Effector memory CD8-positive, alpha-beta T cell (primary cell): ENCODE data around the gene PDGFRB.

ENCODE experiments used
- ATAC-seq: fragments of 150-1000 bp; cut with Tn5 transposase; replicated peaks from 2 replicates; pipeline ENCODE4 v1.10.0; 2021; ENCODE audit warnings: mild to moderate bottlenecking, moderate library complexity
- DNase-seq, 3 experiments: peaks; one replicate each; pipeline ENCODE4 v3.0.0; 2021
- H3K27ac Mint-ChIP-seq, 2 donors: one replicate each; pipeline ENCODE4 v1.8.0; 2022; ENCODE audit warnings: mild to moderate bottlenecking in 2 of 2, mixed read lengths in 2 of 2, moderate library complexity in 2 of 2
- H3K27me3 Mint-ChIP-seq, 2 donors: one replicate each; pipeline ENCODE4 v1.8.0; 2022; ENCODE audit warnings: mixed read lengths in 2 of 2
- H3K36me3 Mint-ChIP-seq: one replicate; pipeline ENCODE4 v1.8.0; 2022; ENCODE audit warnings: mild to moderate bottlenecking, moderate library complexity, mixed read lengths; ENCODE audit not compliant: insufficient read depth
- H3K4me1 Mint-ChIP-seq, 2 donors: one replicate each; pipeline ENCODE4 v1.8.0; 2022; ENCODE audit warnings: low read depth in 2 of 2, mixed read lengths in 2 of 2
- H3K4me3 Mint-ChIP-seq, 2 donors: one replicate each; pipeline ENCODE4 v1.8.0; 2022; ENCODE audit warnings: mild to moderate bottlenecking in 2 of 2, mixed read lengths in 2 of 2, moderate library complexity in 2 of 2
- H3K9me3 Mint-ChIP-seq, 2 donors: one replicate each; pipeline ENCODE4 v1.8.0; 2022; ENCODE audit warnings: mixed read lengths in 2 of 2

PDGFRB gene

DNA sequence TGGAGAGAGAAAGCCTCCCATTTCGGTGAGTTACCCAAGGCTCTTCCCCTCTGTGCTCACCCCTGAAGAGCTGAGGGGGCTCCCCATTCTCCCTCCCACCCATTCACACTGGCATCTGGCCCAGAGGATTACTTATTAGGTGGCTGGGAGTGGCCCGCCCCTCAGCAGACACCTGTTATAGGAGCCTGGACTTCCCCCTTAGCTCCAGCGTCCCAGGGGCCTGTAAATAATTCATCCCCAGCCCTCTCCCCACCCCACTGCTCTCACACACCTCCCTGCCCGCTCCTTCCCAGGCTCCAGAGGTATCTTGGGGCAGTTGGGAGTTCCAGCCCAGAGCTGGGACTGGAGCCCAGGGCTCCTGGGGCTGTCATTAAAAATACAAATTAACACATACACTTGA is 22.6 kb upstream of the PDGFRB start:
- Mint-ChIP-seq H3K9me3 (no peaks in the 10 kb centered on the region), H3K36me3 (no peaks in the 10 kb centered on the region), H3K27ac (no peak overlapping the region), H3K4me1 (no peaks in the 10 kb centered on the region), H3K27me3 (peaks cover 31 to 73% of the 10 kb centered on the region in 2 donors), H3K4me3 (no peak overlapping the region)
- DNase-seq (no peak), ATAC-seq (no peak)

- ATAC-seq (no peak), DNase-seq (no peak)
- H3K4me1 Mint-ChIP-seq, result no peaks in the 10 kb centered on the region
- H3K4me3 Mint-ChIP-seq, result no peak overlapping the region
- peaks cover 34 to 73% of the 10 kb centered on the region in 2 donors for H3K27me3 Mint-ChIP-seq
- H3K27ac Mint-ChIP-seq, result no peak overlapping the region
- no peaks in the 10 kb centered on the region for H3K36me3 Mint-ChIP-seq
- H3K9me3 Mint-ChIP-seq, result no peaks in the 10 kb centered on the region
Measured at GRCh38 chr5:150177721-150178120, 22.1 kb upstream of the PDGFRB start.

DNA sequence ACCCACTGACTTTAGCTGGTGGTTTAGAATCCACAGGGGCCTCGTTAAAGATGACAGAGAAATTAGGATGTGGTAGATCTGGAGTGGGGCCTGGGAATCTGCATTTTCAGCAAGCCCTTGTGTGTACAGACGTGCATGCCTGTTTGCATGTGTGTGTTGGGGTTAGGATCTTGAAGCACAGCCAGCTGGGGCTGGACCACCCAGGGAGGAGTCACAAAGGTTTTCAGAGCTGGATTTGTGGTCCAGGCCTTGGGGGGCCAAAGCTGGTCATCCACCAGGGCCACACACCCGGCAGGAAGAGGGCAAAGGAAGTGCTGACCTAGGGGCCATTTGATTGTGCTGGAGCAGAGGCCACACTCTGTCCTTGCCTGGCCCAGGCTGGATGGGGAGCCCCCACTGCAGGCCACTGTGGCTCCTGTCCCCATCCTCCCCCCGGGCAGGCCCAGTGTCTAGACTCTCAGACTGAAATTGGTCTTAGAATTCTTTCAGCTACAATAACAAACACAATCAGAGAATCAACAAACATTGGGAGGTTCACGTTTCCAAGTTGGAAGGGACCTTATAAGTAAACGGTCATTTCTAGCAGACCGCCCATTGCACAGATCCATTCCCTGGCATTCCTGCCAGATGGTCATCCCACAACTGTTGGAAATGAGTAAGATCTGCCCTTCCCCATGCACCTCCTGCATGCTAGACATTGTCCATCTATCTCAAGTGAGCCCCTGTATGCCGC is 21.3 kb upstream of the PDGFRB start:
- Mint-ChIP-seq H3K27ac (no peak overlapping the region), H3K4me3 (no peak overlapping the region), H3K27me3 (peaks cover 40 to 73% of the 10 kb centered on the region in 2 donors), H3K4me1 (no peaks in the 10 kb centered on the region), H3K9me3 (no peaks in the 10 kb centered on the region), H3K36me3 (no peaks in the 10 kb centered on the region)
- ATAC-seq, result no peak
- DNase-seq, result no peak

- peaks cover 43 to 78% of the 10 kb centered on the region in 2 donors for H3K27me3 Mint-ChIP-seq
- no peak overlapping the region for H3K4me3 Mint-ChIP-seq
- ATAC-seq (no peak), DNase-seq (no peak)
- H3K4me1 Mint-ChIP-seq, result no peaks in the 10 kb centered on the region
- no peaks in the 10 kb centered on the region for H3K36me3 Mint-ChIP-seq
- no peaks in the 10 kb centered on the region for H3K9me3 Mint-ChIP-seq
- no peak overlapping the region for H3K27ac Mint-ChIP-seq
Measured at GRCh38 chr5:150175536-150175935, 19.9 kb upstream of the PDGFRB start.

DNA sequence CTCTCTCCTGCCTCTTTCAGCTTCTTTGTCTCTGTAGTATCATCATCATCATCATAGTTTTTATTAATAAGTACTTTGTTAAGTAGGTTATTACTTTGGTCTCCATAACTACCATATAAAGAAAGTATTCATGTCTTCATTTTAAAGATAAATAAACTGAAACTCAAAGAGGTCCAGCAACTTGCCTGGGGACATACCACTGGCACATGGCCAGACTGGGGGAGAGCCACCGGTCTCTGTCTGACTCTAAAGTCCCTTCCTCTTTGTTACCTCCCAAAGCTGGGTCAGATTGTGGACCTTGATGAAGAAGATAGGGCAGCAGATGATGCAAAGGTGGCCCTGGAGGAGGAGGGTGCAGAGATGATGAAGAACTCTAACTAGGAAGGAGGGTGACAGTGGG is 19.4 kb upstream of the PDGFRB start:
- Mint-ChIP-seq H3K27me3 (peaks cover 47 to 82% of the 10 kb centered on the region in 2 donors), H3K9me3 (no peaks in the 10 kb centered on the region), H3K4me1 (no peaks in the 10 kb centered on the region), H3K36me3 (no peaks in the 10 kb centered on the region), H3K27ac (no peak overlapping the region), H3K4me3 (no peak overlapping the region)
- ATAC-seq (no peak), DNase-seq (no peak)

GRCh38 chr5:150174285-150174684 is 18.6 kb upstream of the PDGFRB start:
- no peak overlapping the region for H3K27ac Mint-ChIP-seq
- ATAC-seq (no peak), DNase-seq (no peak)
- H3K27me3 Mint-ChIP-seq, result peaks cover 54 to 82% of the 10 kb centered on the region in 2 donors
- H3K36me3 Mint-ChIP-seq, result no peaks in the 10 kb centered on the region
- no peak overlapping the region for H3K4me3 Mint-ChIP-seq
- H3K9me3 Mint-ChIP-seq, result no peaks in the 10 kb centered on the region
- no peaks in the 10 kb centered on the region for H3K4me1 Mint-ChIP-seq

GRCh38 chr5:150173161-150173560 is 17.5 kb upstream of the PDGFRB start:
- ATAC-seq, result no peak
- DNase-seq, result no peak
- Mint-ChIP-seq H3K4me3 (no peak overlapping the region), H3K36me3 (no peaks in the 10 kb centered on the region), H3K9me3 (no peaks in the 10 kb centered on the region), H3K4me1 (peaks cover 0 to 2% of the 10 kb centered on the region in 2 donors), H3K27ac (no peak overlapping the region), H3K27me3 (peaks cover 60 to 82% of the 10 kb centered on the region in 2 donors)

- no peak overlapping the region for H3K27ac Mint-ChIP-seq
- H3K4me3 Mint-ChIP-seq, result no peak overlapping the region
- H3K36me3 Mint-ChIP-seq, result no peaks in the 10 kb centered on the region
- DNase-seq (no peak), ATAC-seq (no peak)
- peaks cover 0 to 3% of the 10 kb centered on the region in 2 donors for H3K4me1 Mint-ChIP-seq
- peaks cover 65 to 88% of the 10 kb centered on the region in 2 donors for H3K27me3 Mint-ChIP-seq
- no peaks in the 10 kb centered on the region for H3K9me3 Mint-ChIP-seq
Measured at GRCh38 chr5:150172556-150172955, 16.9 kb upstream of the PDGFRB start.

DNA sequence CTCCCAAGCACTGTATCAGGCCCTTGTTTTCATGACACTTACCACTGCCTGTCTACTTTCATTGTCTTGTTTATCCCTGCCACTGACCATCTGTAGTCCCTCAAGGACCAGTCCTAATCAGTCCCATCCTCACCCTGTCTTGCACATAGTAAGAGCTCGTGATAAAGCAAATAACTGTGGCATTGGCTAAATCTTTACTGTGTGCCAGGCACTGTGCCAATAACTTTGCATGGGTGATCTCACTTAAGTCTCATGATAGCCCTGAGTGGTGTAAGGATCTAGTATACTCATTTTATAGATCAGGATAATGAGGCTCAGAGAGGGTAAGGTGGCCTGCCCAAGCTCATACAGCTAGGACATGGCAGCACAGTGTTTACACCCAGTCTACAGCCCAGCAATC is 16.5 kb upstream of the PDGFRB start:
- Mint-ChIP-seq H3K4me1 (peaks cover 0 to 5% of the 10 kb centered on the region in 2 donors), H3K4me3 (no peak overlapping the region), H3K27me3 (peaks cover 68 to 91% of the 10 kb centered on the region in 2 donors), H3K36me3 (no peaks in the 10 kb centered on the region), H3K9me3 (no peaks in the 10 kb centered on the region), H3K27ac (no peak overlapping the region)
- DNase-seq, result no peak
- ATAC-seq, result no peak

- Mint-ChIP-seq H3K4me3 (no peak overlapping the region), H3K27me3 (peaks cover 69 to 93% of the 10 kb centered on the region in 2 donors), H3K9me3 (no peaks in the 10 kb centered on the region), H3K4me1 (peaks cover 0 to 5% of the 10 kb centered on the region in 2 donors), H3K27ac (no peak overlapping the region), H3K36me3 (no peaks in the 10 kb centered on the region)
- ATAC-seq (no peak), DNase-seq (no peak)
Measured at GRCh38 chr5:150168864-150169263, 13.2 kb upstream of the PDGFRB start.

DNA sequence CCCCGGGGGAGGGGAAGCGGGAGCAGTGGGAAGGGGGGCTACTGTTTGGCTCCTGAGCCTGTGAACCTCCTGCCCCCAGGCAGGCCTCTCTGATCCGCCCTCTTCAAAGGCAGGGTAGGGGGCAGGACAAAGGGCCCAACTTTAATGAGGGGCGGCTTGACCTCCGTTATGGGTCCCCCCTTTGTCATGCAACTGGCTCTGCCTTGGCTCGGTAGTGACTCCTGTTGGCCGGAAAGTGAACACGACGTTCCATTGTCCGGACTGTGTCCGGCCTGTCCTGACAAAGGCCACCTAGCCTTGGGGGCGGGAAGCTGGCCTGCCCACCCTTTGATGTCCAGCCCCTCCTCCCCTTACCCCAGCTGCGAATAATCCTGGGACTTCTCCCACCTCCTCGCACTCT is 12.3 kb upstream of the PDGFRB start:
- Mint-ChIP-seq H3K9me3 (no peaks in the 10 kb centered on the region), H3K27ac (no peak overlapping the region), H3K27me3 (peaks cover 61 to 90% of the 10 kb centered on the region in 2 donors), H3K36me3 (no peaks in the 10 kb centered on the region), H3K4me3 (no peak overlapping the region), H3K4me1 (peaks cover 0 to 5% of the 10 kb centered on the region in 2 donors)
- DNase-seq, result no peak
- ATAC-seq, result no peak

DNA sequence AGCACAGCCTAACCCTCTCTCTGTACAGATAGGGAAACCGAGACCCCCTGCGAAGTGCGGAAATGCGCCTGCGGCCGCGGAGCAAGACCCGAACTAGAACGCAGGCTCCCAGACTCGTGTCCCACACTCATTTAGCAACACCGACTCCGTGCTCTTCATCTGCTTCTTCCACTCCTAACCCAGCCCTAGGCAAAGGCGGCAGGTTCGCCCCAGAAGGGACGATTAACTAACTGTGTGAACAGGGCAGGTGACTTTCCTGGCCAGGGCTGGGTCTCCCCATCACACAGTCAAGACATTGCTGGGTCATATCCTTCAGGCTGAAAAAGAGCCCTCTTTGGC is 11.8 kb upstream of the PDGFRB start:
- H3K36me3 Mint-ChIP-seq, result no peaks in the 10 kb centered on the region
- ATAC-seq (no peak), DNase-seq (no peak)
- no peaks in the 10 kb centered on the region for H3K9me3 Mint-ChIP-seq
- H3K27me3 Mint-ChIP-seq, result peaks cover 60 to 86% of the 10 kb centered on the region in 2 donors
- H3K4me3 Mint-ChIP-seq, result no peak overlapping the region
- H3K4me1 Mint-ChIP-seq, result peaks cover 0 to 5% of the 10 kb centered on the region in 2 donors
- H3K27ac Mint-ChIP-seq, result no peak overlapping the region

DNA sequence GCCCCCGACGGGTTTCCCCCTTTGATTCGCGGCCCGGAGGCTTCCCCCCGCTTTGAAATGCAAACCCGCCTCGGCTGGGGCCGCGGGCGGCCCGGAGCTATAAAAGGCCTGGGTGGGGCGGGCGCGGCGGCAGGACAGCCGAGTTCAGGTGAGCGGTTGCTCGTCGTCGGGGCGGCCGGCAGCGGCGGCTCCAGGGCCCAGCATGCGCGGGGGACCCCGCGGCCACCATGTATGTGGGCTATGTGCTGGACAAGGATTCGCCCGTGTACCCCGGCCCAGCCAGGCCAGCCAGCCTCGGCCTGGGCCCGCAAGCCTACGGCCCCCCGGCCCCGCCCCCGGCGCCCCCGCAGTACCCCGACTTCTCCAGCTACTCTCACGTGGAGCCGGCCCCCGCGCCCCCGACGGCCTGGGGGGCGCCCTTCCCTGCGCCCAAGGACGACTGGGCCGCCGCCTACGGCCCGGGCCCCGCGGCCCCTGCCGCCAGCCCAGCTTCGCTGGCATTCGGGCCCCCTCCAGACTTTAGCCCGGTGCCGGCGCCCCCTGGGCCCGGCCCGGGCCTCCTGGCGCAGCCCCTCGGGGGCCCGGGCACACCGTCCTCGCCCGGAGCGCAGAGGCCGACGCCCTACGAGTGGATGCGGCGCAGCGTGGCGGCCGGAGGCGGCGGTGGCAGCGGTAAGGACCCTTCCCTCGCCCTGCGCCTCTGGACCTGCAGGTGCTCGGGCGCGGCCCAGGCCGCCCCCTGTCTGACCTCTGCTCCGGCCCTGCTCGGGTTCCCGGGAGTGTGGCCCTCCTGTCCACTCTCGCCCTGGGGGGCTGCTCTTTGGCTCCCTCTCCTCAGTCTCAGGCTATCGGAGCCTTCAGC is 11.2 kb upstream of the PDGFRB start, which contains the start of gene CDX1:
TSS of gene CDX1 (plus strand) at position 129 of the 862 bp plus-strand sequence. CDS start at position 228, 99 bp downstream.
- peaks cover 0 to 5% of the 10 kb centered on the region in 2 donors for H3K4me1 Mint-ChIP-seq
- peaks cover 54 to 80% of the 10 kb centered on the region in 2 donors for H3K27me3 Mint-ChIP-seq

More for the DNA sequence above, 11.2 kb upstream of the PDGFRB start, which contains the start of gene CDX1:
- ATAC-seq, result no peak
- Mint-ChIP-seq H3K4me3 (no peak within 1 kb of the TSS), H3K36me3 (no peaks in the 10 kb centered on the region), H3K27ac (no peak within 1 kb of the TSS), H3K9me3 (no peaks in the 10 kb centered on the region)
- DNase-seq, result no peak
